Coronary artery (tissue), 2 donors: ENCODE data around the gene HAUS1.
"Not testable (repeated sequence)": the region's sequence is repeated elsewhere in the genome, so short reads cannot be mapped to it uniquely, and the experiment has no call there.

Experiments used
- DNase-seq: peaks from one replicate; pipeline ENCODE4 v3.0.0-alpha.2; 2017; ENCODE audit warnings: low spot score
- H3K27ac ChIP-seq, 2 donors: fragments of 200-600 bp; sonication (generic); one replicate each; pipeline ENCODE4 v1.5.1; 2016 to 2019
- H3K4me3 ChIP-seq: fragments of 200-600 bp; sonication (generic); 2 replicates; pipeline ENCODE4 v1.5.1; 2016; ENCODE audit warnings: mild to moderate bottlenecking, moderate library complexity
- TF ChIP-seq, protein P1 (sequence below): fragments of 200-600 bp; sonication (generic); IDR thresholded peaks from one replicate; pipeline ENCODE4 v1.5.1; 2019; ENCODE audit warnings: antibody characterized with exemption

The HAUS1 gene

DNA sequence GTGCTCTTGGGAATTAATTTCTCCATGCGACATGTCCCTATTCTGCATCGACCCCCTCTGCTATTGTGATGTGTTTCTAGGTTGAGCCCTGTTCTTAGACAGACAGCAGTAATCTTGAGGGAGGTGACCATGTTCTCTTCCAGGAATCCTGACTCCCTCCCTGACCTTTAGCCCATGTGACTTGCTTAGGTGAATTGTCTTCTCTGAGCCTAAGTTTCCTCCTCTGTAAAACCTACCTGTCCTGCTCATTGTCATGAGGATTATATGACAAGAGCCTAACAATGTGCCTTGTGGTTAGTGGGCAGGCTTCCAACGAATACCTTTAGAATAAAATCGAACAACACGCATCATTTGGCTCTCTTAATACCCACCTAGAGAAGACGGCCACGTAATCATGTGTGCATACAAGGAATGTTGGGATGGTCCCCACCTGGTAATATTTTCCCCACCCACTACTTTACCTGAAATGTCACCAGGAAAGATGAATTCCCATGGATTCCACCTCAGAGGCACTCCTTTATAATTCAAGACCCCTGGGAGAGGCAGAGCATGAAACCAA is 59.8 kb downstream of the HAUS1 start:
- no peak overlapping the region for H3K4me3 ChIP-seq
- DNase-seq = no peak
- TF ChIP-seq, protein P1, sequence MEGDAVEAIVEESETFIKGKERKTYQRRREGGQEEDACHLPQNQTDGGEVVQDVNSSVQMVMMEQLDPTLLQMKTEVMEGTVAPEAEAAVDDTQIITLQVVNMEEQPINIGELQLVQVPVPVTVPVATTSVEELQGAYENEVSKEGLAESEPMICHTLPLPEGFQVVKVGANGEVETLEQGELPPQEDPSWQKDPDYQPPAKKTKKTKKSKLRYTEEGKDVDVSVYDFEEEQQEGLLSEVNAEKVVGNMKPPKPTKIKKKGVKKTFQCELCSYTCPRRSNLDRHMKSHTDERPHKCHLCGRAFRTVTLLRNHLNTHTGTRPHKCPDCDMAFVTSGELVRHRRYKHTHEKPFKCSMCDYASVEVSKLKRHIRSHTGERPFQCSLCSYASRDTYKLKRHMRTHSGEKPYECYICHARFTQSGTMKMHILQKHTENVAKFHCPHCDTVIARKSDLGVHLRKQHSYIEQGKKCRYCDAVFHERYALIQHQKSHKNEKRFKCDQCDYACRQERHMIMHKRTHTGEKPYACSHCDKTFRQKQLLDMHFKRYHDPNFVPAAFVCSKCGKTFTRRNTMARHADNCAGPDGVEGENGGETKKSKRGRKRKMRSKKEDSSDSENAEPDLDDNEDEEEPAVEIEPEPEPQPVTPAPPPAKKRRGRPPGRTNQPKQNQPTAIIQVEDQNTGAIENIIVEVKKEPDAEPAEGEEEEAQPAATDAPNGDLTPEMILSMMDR = no peak
- no peak overlapping the region for H3K27ac ChIP-seq

DNA sequence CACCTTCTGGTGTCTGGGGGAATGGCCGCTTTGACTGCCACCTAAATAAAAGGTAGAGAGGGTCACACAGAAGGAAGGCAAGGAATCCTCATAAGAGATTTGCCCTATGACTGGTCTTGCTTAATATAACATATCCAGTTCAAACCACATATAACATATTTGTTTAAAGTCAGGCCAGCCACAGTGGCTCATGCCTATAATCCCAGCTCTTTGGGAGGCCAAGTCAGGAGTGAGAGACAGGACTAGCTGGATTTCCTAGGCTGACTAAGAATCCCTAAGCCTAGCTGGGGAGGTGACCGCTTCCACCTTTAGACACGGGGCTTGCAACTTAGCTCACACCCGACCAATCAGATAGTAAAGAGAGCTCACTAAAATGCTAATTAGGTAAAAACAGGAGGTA is 60.3 kb downstream of the HAUS1 start:
- not testable (repeated sequence) for DNase-seq, H3K27ac ChIP-seq, H3K4me3 ChIP-seq

DNA sequence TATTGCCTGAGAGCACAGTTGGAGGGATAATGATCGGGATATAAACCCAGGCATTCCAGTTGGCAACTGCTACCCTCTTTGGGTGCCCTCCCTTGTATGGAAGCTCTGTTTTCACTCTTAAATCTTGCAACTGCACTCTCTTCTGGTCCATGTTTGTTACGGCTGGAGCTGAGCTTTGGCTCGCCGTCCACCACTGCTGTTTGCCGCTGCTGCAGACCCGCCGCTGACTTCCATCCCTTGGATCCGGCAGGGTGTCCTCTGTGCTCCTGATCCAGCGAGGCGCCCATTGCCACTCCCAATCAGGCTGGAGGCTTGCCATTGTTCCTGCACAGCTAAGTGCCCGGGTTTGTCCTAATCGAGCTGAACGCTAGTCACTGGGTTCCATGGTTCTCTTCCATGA is 60.7 kb downstream of the HAUS1 start:
- H3K4me3 ChIP-seq = no peak overlapping the region
- TF ChIP-seq, protein P1 = no peak
- no peak for DNase-seq
- no peak overlapping the region for H3K27ac ChIP-seq

DNA sequence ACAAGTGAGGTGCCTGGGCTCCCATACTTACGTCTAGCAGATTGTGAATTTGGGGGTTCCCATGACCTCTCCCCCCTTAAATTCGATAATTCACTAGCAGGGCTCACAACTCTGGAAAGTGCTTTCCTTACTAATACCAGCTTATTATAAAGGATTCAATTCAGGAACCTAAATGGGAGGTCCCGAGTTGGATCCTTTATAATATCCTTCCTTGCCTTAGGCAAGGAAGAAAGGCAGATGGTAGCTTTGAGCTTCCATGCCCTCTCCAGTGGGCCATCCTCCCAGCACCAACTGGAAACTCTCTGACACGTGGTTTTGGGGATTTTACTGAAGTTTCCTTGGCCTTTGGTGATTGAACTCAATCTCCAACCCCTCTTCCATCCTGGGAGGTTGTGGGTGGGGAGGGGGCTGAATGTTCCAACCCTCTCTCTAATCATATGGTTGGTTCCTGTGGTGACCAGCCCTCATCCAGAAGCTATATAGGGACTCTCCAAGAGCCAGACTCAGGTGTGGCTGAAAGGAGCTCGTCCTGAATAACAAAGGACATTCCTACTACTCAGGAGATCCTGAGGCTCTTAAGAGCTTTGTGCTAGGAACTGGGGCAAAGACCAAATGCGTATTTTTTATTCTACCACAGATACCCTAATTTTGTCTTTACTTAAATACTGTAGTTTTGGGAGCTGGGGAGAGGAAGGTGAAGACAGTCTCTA is 62.2 kb downstream of the HAUS1 start:
- H3K27ac ChIP-seq = no peak overlapping the region
- no peak overlapping the region for H3K4me3 ChIP-seq

DNA sequence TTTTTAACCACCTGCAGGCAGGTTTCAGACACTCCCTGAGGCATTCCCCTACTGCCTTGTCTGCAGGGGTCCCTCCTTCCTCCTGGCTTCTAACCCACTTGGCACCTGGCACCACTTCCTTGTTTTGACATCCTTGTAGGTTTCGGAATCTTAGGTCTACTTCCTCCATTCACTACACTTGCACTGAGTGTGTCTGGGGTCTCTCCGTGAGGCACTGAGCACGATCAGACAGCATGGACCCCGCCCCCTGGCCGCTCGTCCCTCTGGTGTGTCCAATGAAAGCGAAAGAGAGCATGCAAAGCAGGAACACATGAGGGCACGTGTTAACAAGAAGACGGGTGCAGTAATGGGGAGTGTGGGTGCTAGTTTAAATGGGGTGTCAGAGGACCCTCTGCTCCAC is 63.8 kb downstream of the HAUS1 start:
- TF ChIP-seq, protein P1 = no peak
- no peak for DNase-seq
- Histone ChIP-seq H3K4me3 (no peak overlapping the region), H3K27ac (no peak overlapping the region)

More for the DNA sequence above, 62.2 kb downstream of the HAUS1 start:
- DNase-seq = no peak
- TF ChIP-seq, protein P1 = no peak

DNA sequence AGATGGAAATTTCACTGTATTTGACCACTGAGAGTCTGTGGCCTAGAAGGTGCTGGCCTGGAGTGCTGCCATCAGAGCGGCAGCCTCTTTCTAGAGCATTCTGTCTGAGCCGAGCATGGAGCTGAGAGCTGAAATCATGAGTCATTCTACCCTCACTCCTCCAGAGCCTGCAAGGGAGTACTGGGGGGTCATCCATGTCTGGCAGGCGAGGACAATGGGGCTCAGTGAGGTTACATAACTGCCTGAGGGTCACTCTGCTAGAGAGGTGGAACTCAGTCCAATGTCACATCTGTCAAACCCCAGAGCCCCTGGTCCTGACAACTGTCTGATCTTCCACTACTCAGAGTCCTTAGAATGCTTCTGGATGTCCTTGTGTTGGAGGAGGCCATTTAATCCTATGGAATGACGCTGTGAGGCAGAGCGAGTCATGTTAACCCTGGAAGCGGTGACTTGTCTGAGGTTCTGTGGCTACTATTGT is 65.3 kb downstream of the HAUS1 start:
- Histone ChIP-seq H3K27ac (no peak overlapping the region), H3K4me3 (no peak overlapping the region)
- DNase-seq = no peak
- TF ChIP-seq, protein P1 = no peak

DNA sequence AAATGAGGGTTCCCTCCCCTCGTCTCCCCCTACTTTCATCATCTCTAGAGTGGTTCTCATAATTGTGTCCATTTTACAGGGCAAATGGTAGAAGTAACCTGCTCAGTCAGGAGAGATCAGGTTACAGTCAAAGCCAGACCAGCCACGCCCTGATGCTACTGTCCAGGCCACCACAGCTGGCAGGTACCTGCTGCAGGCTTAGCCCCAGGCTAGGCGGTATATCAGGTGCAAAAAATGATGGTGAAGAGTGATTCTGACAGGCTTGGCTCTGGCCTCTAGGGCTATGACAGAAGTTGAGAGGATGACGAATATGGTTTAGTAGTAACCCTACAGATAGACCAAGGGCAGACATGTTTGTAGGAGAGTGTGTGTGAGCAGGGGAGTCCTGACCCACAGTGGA is 67.1 kb downstream of the HAUS1 start:
- no peak for DNase-seq
- TF ChIP-seq, protein P1 = no peak
- Histone ChIP-seq H3K4me3 (no peak overlapping the region), H3K27ac (no peak overlapping the region)
